Panc1 (cell line): ENCODE measurements around the gene MTTP. TPM values are rescaled to one million over a fixed set of nuclear protein-coding genes. Genes with fewer than 3 reads are reported as not detected.

Experiments used
- ATAC-seq: fragments of 200-7000 bp; cut with Tn5 transposase; 2 replicates; pipeline ENCODE4 v1.9.1; 2020; ENCODE audit warnings: mild to moderate bottlenecking, moderate library complexity
- BruUV-seq: library from RNA; stranded (reverse); fragments of 400-500 nt; replicated peaks from 2 replicates; lab custom pipeline; 2021; lab: Mats Ljungman, UMichigan
- CTCF ChIA-PET: fragments of 300-600 bp; sonication (Branson Sonifier 250); formaldehyde crosslinking; loops from one replicate; lab custom pipeline; 2022; ENCODE audit warnings: antibody characterized with exemption; lab: Charles Lee
- POLR2A ChIA-PET: fragments of 300-600 bp; sonication (Branson Sonifier 250); formaldehyde crosslinking; loops from one replicate; lab custom pipeline; 2022; ENCODE audit warnings: antibody characterized with exemption; lab: Charles Lee
- DNase-seq: peaks from one replicate; pipeline ENCODE4 v3.0.0-alpha.2; 2010; ENCODE audit warnings: low read depth, low spot score
- H3K27ac ChIP-seq: 2 replicates; pipeline ENCODE4 v1.5.1; 2011; ENCODE audit warnings: mild to moderate bottlenecking, low read length, inconsistent platforms
- H3K27me3 ChIP-seq: fragments of 200-500 bp; sonication (Bioruptor generic); 2 replicates; pipeline ENCODE4 v1.6.0; 2014; ENCODE audit warnings: low read length, inconsistent platforms; ENCODE audit not compliant: control insufficient read depth, insufficient read depth
- H3K36me3 ChIP-seq: fragments of 200-500 bp; sonication (Bioruptor generic); 2 replicates; pipeline ENCODE4 v1.5.1; 2014; ENCODE audit warnings: inconsistent platforms, mild to moderate bottlenecking, low read length, moderate library complexity; ENCODE audit not compliant: control insufficient read depth, insufficient read depth
- H3K4me1 ChIP-seq: 2 replicates; pipeline ENCODE4 v1.5.1; 2011; ENCODE audit warnings: inconsistent platforms, mild to moderate bottlenecking, low read length, moderate library complexity; ENCODE audit not compliant: control insufficient read depth, insufficient read depth
- H3K4me3 ChIP-seq, 2 experiments: 2 replicates each; pipeline ENCODE4 v1.5.1; 2011 to 2012; ENCODE audit warnings: low read depth in 2 of 2, low read length in 2 of 2, mild to moderate bottlenecking in 2 of 2, inconsistent platforms in 1 of 2, moderate library complexity in 1 of 2
- H3K9me3 ChIP-seq: fragments of 200-500 bp; sonication (Bioruptor generic); 2 replicates; pipeline ENCODE4 v1.5.1; 2014; ENCODE audit warnings: low read depth, mild to moderate bottlenecking, inconsistent platforms, low read length, moderate library complexity; ENCODE audit not compliant: control insufficient read depth, insufficient read depth
- POLR2AphosphoS5 ChIP-seq: IDR thresholded peaks from 2 replicates; pipeline ENCODE4 v1.6.1; 2012; ENCODE audit warnings: mild to moderate bottlenecking, low read depth, low read length, moderate library complexity
- SIN3A ChIP-seq: IDR thresholded peaks from 2 replicates; pipeline ENCODE4 v1.6.1; 2012; ENCODE audit warnings: low read depth, mild to moderate bottlenecking, low read length, moderate library complexity, borderline replicate concordance; ENCODE audit not compliant: insufficient read depth
- TCF7L2 ChIP-seq: IDR thresholded peaks from 2 replicates; pipeline ENCODE4 v1.6.1; 2011; ENCODE audit warnings: mild to moderate bottlenecking, low read depth, low read length, inconsistent platforms
- in situ Hi-C: cut with HindIII; loops from 2 replicates; pipeline ENCODE4 v1.10.0; 2016; ENCODE audit warnings: low sequenced_read_pairs, low pct_unique_long_range_greater_than_20kb
- intact Hi-C: fragments of 100-400 bp; cut with micrococcal nuclease; formaldehyde crosslinking; loops from one replicate; pipeline ENCODE4 v1.10.0; 2022; ENCODE audit not compliant: unreplicated experiment
- total RNA-seq: library from RNA; stranded (reverse); gene quantifications from one replicate; pipeline ENCODE4 v1.2.1, GENCODE V29; 2021; ENCODE audit not compliant: unreplicated experiment
- TF ChIP-seq, protein P1 (sequence below), 2 experiments: IDR thresholded peaks; 2 replicates each; pipeline ENCODE4 v1.6.1; 2011 to 2012; ENCODE audit warnings: low read depth in 2 of 2, control low read depth in 1 of 2, low read length in 1 of 2, mild to moderate bottlenecking in 1 of 2, moderate library complexity in 1 of 2; ENCODE audit not compliant: insufficient read depth in 1 of 2
- TF ChIP-seq, protein P2 (sequence below): fragments of 450-650 bp; IDR thresholded peaks from 2 replicates; pipeline ENCODE4 v1.5.1; 2017; ENCODE audit warnings: mild to moderate bottlenecking

Gene MTTP
- total RNA-seq, 1 experiment from 2014 or later = 0.26 TPM

GRCh38 chr4:99633772-99634171 lies 59.1 kb downstream of the MTTP start:
- Histone ChIP-seq H3K27me3 (no peaks in the 10 kb centered on the region), H3K36me3 (no peaks in the 10 kb centered on the region), H3K27ac (no peak overlapping the region), H3K4me1 (no peaks in the 10 kb centered on the region), H3K9me3 (no peaks in the 10 kb centered on the region), H3K4me3 (no peak overlapping the region)
- ChIA-PET CTCF (no interaction called here), POLR2A (no interaction called here)
- BruUV-seq = no TSS peak
- intact Hi-C loops (no loop called here), in situ Hi-C loops (no loop called here)
- DNase-seq (no peak), ATAC-seq (no peak)
- no peak for TF ChIP-seq SIN3A
- TF ChIP-seq, protein P1, sequence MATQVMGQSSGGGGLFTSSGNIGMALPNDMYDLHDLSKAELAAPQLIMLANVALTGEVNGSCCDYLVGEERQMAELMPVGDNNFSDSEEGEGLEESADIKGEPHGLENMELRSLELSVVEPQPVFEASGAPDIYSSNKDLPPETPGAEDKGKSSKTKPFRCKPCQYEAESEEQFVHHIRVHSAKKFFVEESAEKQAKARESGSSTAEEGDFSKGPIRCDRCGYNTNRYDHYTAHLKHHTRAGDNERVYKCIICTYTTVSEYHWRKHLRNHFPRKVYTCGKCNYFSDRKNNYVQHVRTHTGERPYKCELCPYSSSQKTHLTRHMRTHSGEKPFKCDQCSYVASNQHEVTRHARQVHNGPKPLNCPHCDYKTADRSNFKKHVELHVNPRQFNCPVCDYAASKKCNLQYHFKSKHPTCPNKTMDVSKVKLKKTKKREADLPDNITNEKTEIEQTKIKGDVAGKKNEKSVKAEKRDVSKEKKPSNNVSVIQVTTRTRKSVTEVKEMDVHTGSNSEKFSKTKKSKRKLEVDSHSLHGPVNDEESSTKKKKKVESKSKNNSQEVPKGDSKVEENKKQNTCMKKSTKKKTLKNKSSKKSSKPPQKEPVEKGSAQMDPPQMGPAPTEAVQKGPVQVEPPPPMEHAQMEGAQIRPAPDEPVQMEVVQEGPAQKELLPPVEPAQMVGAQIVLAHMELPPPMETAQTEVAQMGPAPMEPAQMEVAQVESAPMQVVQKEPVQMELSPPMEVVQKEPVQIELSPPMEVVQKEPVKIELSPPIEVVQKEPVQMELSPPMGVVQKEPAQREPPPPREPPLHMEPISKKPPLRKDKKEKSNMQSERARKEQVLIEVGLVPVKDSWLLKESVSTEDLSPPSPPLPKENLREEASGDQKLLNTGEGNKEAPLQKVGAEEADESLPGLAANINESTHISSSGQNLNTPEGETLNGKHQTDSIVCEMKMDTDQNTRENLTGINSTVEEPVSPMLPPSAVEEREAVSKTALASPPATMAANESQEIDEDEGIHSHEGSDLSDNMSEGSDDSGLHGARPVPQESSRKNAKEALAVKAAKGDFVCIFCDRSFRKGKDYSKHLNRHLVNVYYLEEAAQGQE (IDR thresholded peaks at IDR 0.05; ENCODE audit: insufficient read depth in 1 of 2, low read depth in 2 of 2, low read length in 1 of 2) = no peak
- no peak for TF ChIP-seq POLR2AphosphoS5
- TF ChIP-seq, protein P2, sequence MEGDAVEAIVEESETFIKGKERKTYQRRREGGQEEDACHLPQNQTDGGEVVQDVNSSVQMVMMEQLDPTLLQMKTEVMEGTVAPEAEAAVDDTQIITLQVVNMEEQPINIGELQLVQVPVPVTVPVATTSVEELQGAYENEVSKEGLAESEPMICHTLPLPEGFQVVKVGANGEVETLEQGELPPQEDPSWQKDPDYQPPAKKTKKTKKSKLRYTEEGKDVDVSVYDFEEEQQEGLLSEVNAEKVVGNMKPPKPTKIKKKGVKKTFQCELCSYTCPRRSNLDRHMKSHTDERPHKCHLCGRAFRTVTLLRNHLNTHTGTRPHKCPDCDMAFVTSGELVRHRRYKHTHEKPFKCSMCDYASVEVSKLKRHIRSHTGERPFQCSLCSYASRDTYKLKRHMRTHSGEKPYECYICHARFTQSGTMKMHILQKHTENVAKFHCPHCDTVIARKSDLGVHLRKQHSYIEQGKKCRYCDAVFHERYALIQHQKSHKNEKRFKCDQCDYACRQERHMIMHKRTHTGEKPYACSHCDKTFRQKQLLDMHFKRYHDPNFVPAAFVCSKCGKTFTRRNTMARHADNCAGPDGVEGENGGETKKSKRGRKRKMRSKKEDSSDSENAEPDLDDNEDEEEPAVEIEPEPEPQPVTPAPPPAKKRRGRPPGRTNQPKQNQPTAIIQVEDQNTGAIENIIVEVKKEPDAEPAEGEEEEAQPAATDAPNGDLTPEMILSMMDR = no peak
- no peak for TF ChIP-seq TCF7L2

- DNase-seq (no peak), ATAC-seq (no peak)
- TF ChIP-seq, protein P2 = no peak
- TF ChIP-seq POLR2AphosphoS5 (no peak), TCF7L2 (no peak), SIN3A (no peak)
- TF ChIP-seq, protein P1 (IDR thresholded peaks at IDR 0.05; ENCODE audit: insufficient read depth in 1 of 2, low read depth in 2 of 2, low read length in 1 of 2) = no peak
- no TSS peak for BruUV-seq
- Histone ChIP-seq H3K27ac (no peak overlapping the region), H3K4me1 (no peaks in the 10 kb centered on the region), H3K36me3 (no peaks in the 10 kb centered on the region), H3K27me3 (no peaks in the 10 kb centered on the region), H3K9me3 (no peaks in the 10 kb centered on the region), H3K4me3 (no peak overlapping the region)
- in situ Hi-C loops = no loop called here
- intact Hi-C loops = no loop called here
- POLR2A ChIA-PET = no interaction called here
- CTCF ChIA-PET = no interaction called here
These were observed 60.2 kb downstream of the MTTP start for GRCh38 chr4:99634742-99635360.
